DND-41 (cell line): Measurements from ENCODE around the gene SLC39A6.
"Not testable (repeated sequence)": the region's sequence is repeated elsewhere in the genome, so short reads cannot be mapped to it uniquely, and the experiment has no call there.

Experiments
- ATAC-seq: fragments of 200-7000 bp; cut with Tn5 transposase; 3 replicates; pipeline ENCODE4 v1.9.1; 2021; ENCODE audit warnings: low read depth; ENCODE audit not compliant: insufficient read depth
- DNase-seq: peaks from one replicate; pipeline ENCODE4 v3.0.0-alpha.2; 2020
- H2AFZ ChIP-seq: 2 replicates; pipeline ENCODE4 v1.6.0; 2012; ENCODE audit warnings: low read depth, low read length
- H3K27ac ChIP-seq: 2 replicates; pipeline ENCODE4 v1.5.1; 2012; ENCODE audit warnings: low read length, inconsistent platforms
- H3K27me3 ChIP-seq: fragments of 200-600 bp; sonication (generic); 2 replicates; pipeline ENCODE4 v1.6.0; 2012; ENCODE audit warnings: low read length, mild to moderate bottlenecking, inconsistent platforms; ENCODE audit not compliant: insufficient read depth, poor library complexity
- H3K36me3 ChIP-seq: 2 replicates; pipeline ENCODE4 v1.5.1; 2012; ENCODE audit warnings: low read length, inconsistent platforms; ENCODE audit not compliant: insufficient read depth
- H3K4me1 ChIP-seq: 2 replicates; pipeline ENCODE4 v1.5.1; 2012; ENCODE audit warnings: mild to moderate bottlenecking, low read length; ENCODE audit not compliant: insufficient read depth
- H3K4me2 ChIP-seq: 2 replicates; pipeline ENCODE4 v1.6.0; 2012; ENCODE audit warnings: mild to moderate bottlenecking, moderate library complexity, low read length, inconsistent platforms; ENCODE audit not compliant: insufficient read depth
- H3K4me3 ChIP-seq, 2 experiments: fragments of 200-600 bp in 1 of 2; shearing (Covaris generic) in 1 of 2; 2 replicates each; pipeline ENCODE4 v1.5.1; 2012 to 2016; ENCODE audit warnings: inconsistent platforms in 2 of 2, low read length in 2 of 2, mild to moderate bottlenecking in 2 of 2, low read depth in 1 of 2, moderate library complexity in 1 of 2
- H3K79me2 ChIP-seq: 2 replicates; pipeline ENCODE4 v1.6.0; 2012; ENCODE audit warnings: low read length, inconsistent platforms; ENCODE audit not compliant: insufficient read depth
- H3K9ac ChIP-seq: 2 replicates; pipeline ENCODE4 v1.6.0; 2012; ENCODE audit warnings: low read depth, mild to moderate bottlenecking, inconsistent platforms, low read length, moderate library complexity
- H3K9me3 ChIP-seq: 2 replicates; pipeline ENCODE4 v1.5.1; 2012; ENCODE audit warnings: low read length, moderate library complexity, mild to moderate bottlenecking, inconsistent platforms; ENCODE audit not compliant: insufficient read depth, severe bottlenecking
- H4K20me1 ChIP-seq: 2 replicates; pipeline ENCODE4 v1.6.0; 2012; ENCODE audit warnings: low read length; ENCODE audit not compliant: insufficient read depth
- EZH2 ChIP-seq: IDR thresholded peaks from 3 replicates; pipeline ENCODE4 v1.6.1; 2012; ENCODE audit warnings: borderline replicate concordance, low read depth, mild to moderate bottlenecking, moderate library complexity, low read length, inconsistent platforms; ENCODE audit not compliant: severe bottlenecking
- TF ChIP-seq, protein P1 (sequence below): IDR thresholded peaks from 2 replicates; pipeline ENCODE4 v1.5.1; 2012; ENCODE audit warnings: borderline replicate concordance, low read length, moderate library complexity, mild to moderate bottlenecking; ENCODE audit not compliant: poor library complexity, severe bottlenecking; ENCODE audit errors: extremely low read depth

Gene SLC39A6

DNA sequence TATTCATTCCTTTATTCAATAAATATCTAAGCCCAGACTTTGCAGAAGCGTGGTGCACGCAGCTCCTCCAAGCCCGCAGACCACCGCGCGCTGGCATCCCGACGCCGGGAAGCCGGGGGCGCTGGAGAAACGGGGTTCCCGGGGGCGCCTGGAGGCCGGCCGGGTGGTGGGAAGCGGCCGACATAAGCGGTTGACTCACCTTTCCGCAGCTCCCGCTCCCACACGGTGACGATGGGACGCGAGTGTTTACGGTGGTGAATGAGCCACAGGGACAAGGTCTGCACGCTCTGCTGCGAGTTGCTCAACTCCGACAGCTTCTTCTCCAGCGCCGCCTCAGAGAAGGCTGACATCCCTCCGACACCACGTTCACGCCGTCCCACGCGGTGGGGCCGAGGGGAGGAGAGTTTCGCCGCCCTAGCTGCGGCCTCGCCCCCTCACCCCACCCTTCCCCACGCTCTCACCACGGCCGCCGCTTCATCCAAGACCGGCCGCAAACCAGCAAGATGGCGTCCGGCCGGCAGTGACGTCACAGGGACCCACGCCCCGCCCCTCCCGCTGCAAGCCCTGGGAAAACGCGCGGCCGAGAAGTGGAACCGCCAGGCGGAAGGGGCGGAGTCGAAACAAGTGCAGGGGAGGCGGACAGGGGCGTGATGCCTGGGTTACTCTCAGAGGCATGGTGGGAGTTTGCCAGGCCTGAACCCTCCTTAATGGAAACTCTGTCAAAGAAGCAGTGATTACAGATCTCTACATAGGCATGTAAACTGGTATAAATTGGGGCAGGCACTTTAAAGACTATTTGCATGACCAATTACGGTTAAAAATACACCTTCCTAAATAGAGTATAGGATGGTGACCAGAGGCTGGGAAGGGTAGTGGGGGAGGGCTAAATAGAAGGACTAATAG is 61.8 kb downstream of the SLC39A6 start, which contains the start of gene RPRD1A:
RPRD1A (minus strand) TSS at position 505 of the 903 bp plus-strand sequence; CDS start at position 350, 155 bp downstream.
- H3K9ac ChIP-seq: peak within 1 kb of the TSS; percentile 87
- peak within 1 kb of the TSS; percentile 90 to 92 for H3K4me3 ChIP-seq
- H3K4me1 ChIP-seq: peaks cover 34% of the 10 kb centered on the region
- H3K27me3 ChIP-seq: no peaks in the 10 kb centered on the region
- peaks cover 26% of the 10 kb centered on the region; the same call in 1 of the 2 replicates for H4K20me1 ChIP-seq
- peak within 1 kb of the TSS; percentile 95 for H2AFZ ChIP-seq
- DNase-seq (peak; percentile 97), ATAC-seq (peak; percentile 96)
- no peaks in the 10 kb centered on the region for H3K9me3 ChIP-seq
- peak within 1 kb of the TSS; percentile 74 for H3K4me2 ChIP-seq
- peaks cover 8% of the 10 kb centered on the region for H3K36me3 ChIP-seq
- peaks cover 53% of the 10 kb centered on the region for H3K79me2 ChIP-seq
- TF ChIP-seq, protein P1, sequence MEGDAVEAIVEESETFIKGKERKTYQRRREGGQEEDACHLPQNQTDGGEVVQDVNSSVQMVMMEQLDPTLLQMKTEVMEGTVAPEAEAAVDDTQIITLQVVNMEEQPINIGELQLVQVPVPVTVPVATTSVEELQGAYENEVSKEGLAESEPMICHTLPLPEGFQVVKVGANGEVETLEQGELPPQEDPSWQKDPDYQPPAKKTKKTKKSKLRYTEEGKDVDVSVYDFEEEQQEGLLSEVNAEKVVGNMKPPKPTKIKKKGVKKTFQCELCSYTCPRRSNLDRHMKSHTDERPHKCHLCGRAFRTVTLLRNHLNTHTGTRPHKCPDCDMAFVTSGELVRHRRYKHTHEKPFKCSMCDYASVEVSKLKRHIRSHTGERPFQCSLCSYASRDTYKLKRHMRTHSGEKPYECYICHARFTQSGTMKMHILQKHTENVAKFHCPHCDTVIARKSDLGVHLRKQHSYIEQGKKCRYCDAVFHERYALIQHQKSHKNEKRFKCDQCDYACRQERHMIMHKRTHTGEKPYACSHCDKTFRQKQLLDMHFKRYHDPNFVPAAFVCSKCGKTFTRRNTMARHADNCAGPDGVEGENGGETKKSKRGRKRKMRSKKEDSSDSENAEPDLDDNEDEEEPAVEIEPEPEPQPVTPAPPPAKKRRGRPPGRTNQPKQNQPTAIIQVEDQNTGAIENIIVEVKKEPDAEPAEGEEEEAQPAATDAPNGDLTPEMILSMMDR: no peak
- peak within 1 kb of the TSS; percentile 92 for H3K27ac ChIP-seq

DNA sequence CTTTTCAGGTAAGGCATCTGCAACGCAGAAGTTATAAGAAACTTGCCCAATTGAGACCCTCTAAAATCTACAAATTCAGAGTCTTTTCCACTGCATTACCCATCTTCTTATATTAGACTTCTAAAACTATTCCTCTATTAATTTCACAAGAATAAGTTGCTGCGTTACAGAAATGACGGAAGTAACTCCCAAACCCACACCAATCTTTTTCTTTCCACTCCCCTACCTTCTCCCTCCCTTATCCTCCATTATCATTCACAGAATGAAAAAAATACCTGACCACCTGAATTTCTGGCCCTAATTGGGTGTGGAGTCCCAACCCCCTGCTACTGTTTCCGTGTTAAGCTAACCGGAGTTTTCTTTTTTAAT is 62.5 kb downstream of the SLC39A6 start:
- peak overlapping the region; percentile 87 for H3K9ac ChIP-seq
- H3K4me2 ChIP-seq: peak overlapping the region; percentile 74
- peak overlapping the region; percentile 92 for H3K27ac ChIP-seq
- peaks cover 58% of the 10 kb centered on the region for H3K79me2 ChIP-seq
- no peaks in the 10 kb centered on the region for H3K9me3 ChIP-seq
- DNase-seq (no peak), ATAC-seq (0 out of 3 replicates have a peak, but pooled peaks have one; percentile 0)
- H3K27me3 ChIP-seq: no peaks in the 10 kb centered on the region
- TF ChIP-seq EZH2: no peak
- TF ChIP-seq, protein P1: no peak
- H4K20me1 ChIP-seq: peaks cover 27% of the 10 kb centered on the region; the same call in 1 of the 2 replicates
- H3K4me1 ChIP-seq: peaks cover 34% of the 10 kb centered on the region
- H3K36me3 ChIP-seq: peaks cover 8% of the 10 kb centered on the region
- H2AFZ ChIP-seq: peak overlapping the region; percentile 95; the same call in 1 of the 2 replicates
- peak overlapping the region; percentile 90 to 92 for H3K4me3 ChIP-seq

DNA sequence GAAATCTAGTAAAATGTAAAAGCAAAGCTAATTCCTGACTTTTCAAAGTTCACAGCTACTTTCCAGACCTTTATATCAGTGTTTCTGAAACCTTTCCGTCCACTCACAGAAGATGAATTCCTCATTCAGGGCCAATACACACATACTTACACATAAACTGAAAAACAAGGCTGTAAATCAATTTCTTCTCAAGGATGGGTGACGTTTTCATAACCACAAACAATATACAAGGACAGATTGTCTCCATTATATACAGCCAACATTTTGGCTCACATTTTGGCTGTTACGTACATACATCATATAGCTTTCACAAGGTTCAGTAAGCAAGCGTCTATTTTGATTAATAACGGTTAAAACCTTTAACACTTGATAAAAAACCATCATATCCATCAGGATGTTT is 63.1 kb downstream of the SLC39A6 start:
- no peak for DNase-seq
- H3K27me3 ChIP-seq: no peaks in the 10 kb centered on the region
- peaks cover 34% of the 10 kb centered on the region for H3K4me1 ChIP-seq
- peak overlapping the region; percentile 87 for H3K9ac ChIP-seq
- H4K20me1 ChIP-seq: peaks cover 27% of the 10 kb centered on the region; the same call in 1 of the 2 replicates
- peak overlapping the region; percentile 74 for H3K4me2 ChIP-seq
- peak overlapping the region; percentile 92; the same call in 1 of the 2 replicates for H3K27ac ChIP-seq
- H3K79me2 ChIP-seq: peaks cover 64% of the 10 kb centered on the region
- TF ChIP-seq EZH2: no peak
- TF ChIP-seq, protein P1: no peak
- peak overlapping the region; percentile 90 to 92; a peak in 3 of 4 replicates for H3K4me3 ChIP-seq
- H2AFZ ChIP-seq: no peak overlapping the region
- no peaks in the 10 kb centered on the region for H3K9me3 ChIP-seq
- no peak for ATAC-seq
- H3K36me3 ChIP-seq: peaks cover 8% of the 10 kb centered on the region

DNA sequence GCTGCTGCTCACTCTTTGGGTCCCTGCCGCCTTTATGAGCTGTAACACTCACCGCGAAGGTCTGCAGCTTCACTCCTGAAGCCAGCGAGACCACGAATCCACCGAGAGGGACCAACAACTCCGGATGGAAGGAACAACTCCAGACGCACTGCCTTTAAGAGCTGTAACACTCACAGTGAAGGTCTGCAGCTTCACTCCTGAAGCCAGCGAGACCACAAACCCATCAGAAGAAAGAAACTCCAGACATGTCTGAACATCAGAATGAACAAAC is 64.4 kb downstream of the SLC39A6 start:
- not testable (repeated sequence) for H3K9ac ChIP-seq, H3K27me3 ChIP-seq, ATAC-seq, H3K36me3 ChIP-seq, H3K9me3 ChIP-seq, DNase-seq, H3K27ac ChIP-seq, H2AFZ ChIP-seq
- H3K4me2 ChIP-seq: peak overlapping the region; percentile 74; the same call in 1 of the 2 replicates
- H3K4me1 ChIP-seq: peaks cover 34% of the 10 kb centered on the region
- H3K4me3 ChIP-seq: peak overlapping the region in 1 of 2 experiments; percentile 7; a peak in 1 of 4 replicates
- H4K20me1 ChIP-seq: peaks cover 31% of the 10 kb centered on the region; the same call in 1 of the 2 replicates
- H3K79me2 ChIP-seq: peaks cover 77% of the 10 kb centered on the region
